ENCODE results near the gene UBE2G2. TPM values are rescaled to one million over a fixed set of nuclear protein-coding genes. Genes with fewer than 3 reads are reported as not detected.

The UBE2G2 gene
- total RNA-seq, 6 experiments from 2014 or later: 53.5 to 73.3 (median 61.0) TPM

DNA sequence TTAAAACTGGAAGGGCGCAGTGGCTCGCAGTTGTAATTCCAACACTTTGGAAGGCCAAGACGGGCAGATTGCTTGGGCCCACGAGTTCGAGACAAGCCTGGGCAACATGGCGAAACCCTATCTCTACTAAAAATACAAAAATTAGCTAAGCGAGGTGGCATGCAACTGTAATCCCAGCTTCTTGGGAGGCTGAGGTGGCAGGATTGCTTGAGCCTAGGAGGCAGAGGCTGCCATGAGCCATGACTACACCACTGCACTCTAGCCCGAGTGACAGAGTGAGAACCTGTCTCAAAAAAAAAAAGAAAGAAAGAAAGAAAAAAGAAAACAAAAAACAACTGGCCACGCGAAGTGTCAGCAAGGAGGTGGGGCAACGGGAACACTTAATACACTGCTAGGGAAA lies 6.3 kb downstream of the UBE2G2 start:
- no peaks in the 10 kb centered on the region for H3K9me3 Mint-ChIP-seq
- H3K4me3 Mint-ChIP-seq: no peak overlapping the region
- peaks cover 26% of the 10 kb centered on the region for H3K36me3 Mint-ChIP-seq (ENCODE audit: low read depth)

DNA sequence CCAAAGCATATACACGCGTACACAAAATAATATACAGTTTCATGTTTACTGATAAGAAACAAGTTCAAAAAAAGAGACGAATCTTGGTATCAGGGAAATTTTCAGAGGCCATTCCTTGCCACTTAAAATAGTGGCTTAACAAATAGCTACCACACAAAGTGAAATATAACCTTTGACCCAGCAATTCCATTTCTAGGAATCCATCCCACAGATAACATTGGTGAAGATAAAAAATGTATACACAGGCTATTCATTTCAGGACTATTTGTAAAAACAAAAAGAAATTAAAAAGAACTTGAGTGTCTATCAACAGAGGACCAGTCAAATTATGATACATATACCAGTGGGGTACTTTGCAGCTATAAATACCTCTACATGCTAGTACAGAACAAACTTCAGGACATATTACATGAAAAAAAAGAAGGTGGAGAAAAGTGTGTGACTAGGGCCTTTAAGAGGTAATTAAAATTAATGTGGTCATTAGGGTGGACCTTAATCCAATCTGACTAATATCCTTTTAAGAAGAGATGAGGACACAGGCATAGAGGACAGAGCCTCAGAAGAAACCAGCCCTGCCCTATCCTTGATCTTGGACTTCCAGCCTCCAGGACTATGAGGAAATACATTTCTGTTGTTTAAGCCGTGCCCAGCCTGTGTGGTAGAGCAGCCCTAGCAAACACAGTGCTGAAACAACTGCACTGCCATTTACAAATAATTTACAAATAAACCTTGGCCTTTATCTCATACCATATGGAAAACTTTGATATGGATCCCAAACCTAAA lies 7.8 kb downstream of the UBE2G2 start:
- Mint-ChIP-seq H3K27ac (no peak overlapping the region), H3K4me1 (ENCODE audit: low read depth) (peaks cover 54% of the 10 kb centered on the region), H3K27me3 (ENCODE audit: insufficient read depth) (peaks cover 4% of the 10 kb centered on the region), H3K9me3 (no peaks in the 10 kb centered on the region), H3K36me3 (ENCODE audit: low read depth) (peaks cover 12% of the 10 kb centered on the region), H3K4me3 (no peak overlapping the region)
- TF ChIP-seq, protein P1, sequence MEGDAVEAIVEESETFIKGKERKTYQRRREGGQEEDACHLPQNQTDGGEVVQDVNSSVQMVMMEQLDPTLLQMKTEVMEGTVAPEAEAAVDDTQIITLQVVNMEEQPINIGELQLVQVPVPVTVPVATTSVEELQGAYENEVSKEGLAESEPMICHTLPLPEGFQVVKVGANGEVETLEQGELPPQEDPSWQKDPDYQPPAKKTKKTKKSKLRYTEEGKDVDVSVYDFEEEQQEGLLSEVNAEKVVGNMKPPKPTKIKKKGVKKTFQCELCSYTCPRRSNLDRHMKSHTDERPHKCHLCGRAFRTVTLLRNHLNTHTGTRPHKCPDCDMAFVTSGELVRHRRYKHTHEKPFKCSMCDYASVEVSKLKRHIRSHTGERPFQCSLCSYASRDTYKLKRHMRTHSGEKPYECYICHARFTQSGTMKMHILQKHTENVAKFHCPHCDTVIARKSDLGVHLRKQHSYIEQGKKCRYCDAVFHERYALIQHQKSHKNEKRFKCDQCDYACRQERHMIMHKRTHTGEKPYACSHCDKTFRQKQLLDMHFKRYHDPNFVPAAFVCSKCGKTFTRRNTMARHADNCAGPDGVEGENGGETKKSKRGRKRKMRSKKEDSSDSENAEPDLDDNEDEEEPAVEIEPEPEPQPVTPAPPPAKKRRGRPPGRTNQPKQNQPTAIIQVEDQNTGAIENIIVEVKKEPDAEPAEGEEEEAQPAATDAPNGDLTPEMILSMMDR (IDR thresholded peaks at IDR 0.05): no peak; the same call in none of the 2 replicates
- DNase-seq: no peak

More for the DNA sequence above, 6.3 kb downstream of the UBE2G2 start:
- Mint-ChIP-seq H3K4me1 (ENCODE audit: low read depth) (peaks cover 54% of the 10 kb centered on the region), H3K27ac (no peak overlapping the region; the same call in 1 of the 2 replicates), H3K27me3 (ENCODE audit: insufficient read depth) (peaks cover 4% of the 10 kb centered on the region; the same call in 1 of the 2 replicates)
- no peak for DNase-seq
- TF ChIP-seq, protein P1 (IDR thresholded peaks at IDR 0.05): no peak

DNA sequence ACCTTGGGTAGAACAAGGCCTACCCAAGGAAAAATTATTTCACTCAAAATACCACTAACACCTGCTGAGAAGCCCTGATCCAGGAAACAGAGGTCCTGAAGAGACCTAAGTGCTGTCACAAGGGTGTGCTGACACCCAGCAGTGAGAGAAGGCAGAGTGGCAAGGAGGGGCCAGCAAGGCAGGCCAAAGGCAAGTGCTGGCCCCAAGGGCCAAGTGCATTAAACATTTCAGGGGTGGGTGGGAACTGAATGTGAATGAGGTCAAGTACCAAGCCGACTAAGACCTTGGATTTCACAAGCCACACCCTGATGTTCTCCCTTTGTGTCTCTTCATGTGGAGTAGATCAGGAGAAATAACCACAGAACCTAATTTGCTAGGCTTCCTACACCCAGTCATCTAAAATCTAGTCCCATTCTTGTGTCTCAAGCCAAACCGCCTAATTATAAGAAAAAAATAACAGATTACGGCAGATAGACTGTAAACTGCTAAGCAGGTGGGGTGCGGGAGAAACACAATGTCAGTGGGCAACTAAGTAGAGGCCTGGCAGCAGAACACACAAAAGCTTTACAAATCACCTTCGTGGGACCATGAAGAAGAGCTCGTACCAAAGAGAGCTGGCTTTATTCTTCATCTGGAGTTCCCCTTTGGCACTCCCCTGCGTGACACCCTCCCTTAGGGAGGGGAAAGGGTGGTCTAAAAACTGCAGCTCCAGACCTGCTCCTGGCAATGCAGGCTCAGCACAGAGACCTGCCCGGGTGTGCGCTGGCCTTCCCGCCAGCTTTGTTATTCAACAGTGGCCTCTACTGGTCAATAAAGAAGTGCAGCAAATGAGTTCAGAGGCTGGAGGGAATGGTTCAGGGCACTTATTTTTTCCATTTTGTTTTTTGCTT lies 8.7 kb downstream of the UBE2G2 start:
- H3K27ac Mint-ChIP-seq: no peak overlapping the region
- peaks cover 2% of the 10 kb centered on the region for H3K27me3 Mint-ChIP-seq (ENCODE audit: insufficient read depth)
- TF ChIP-seq, protein P1 (IDR thresholded peaks at IDR 0.05): peak; percentile 87
- H3K36me3 Mint-ChIP-seq (ENCODE audit: low read depth): peaks cover 6% of the 10 kb centered on the region
- peaks cover 48% of the 10 kb centered on the region for H3K4me1 Mint-ChIP-seq (ENCODE audit: low read depth)
- H3K9me3 Mint-ChIP-seq: no peaks in the 10 kb centered on the region
- no peak overlapping the region for H3K4me3 Mint-ChIP-seq
- DNase-seq: peak; percentile 42

DNA sequence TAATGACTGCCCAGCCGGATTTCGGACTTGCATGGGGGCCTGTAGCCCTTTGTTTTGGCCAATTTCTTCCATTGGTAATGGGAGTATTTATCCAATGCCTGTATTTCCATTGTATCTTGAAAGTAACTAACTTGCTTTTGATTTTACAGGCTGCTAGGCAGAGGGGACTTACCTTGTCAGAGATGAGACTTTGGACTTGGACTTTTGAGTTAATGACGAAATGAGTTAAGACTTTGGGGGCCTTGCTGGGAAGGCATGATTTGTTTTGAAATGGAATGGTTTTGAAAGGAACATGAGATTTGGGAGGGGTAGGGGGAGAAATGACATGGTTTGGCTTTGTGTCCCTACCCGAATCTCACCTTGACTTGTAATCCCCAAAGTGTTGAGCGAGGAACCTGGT lies 9.6 kb downstream of the UBE2G2 start:
- 0 out of 2 replicates have a peak overlapping the region, but pooled peaks have one; percentile 29 for H3K27ac Mint-ChIP-seq
- H3K4me3 Mint-ChIP-seq: no peak overlapping the region
- DNase-seq: no peak
- peaks cover 46% of the 10 kb centered on the region for H3K4me1 Mint-ChIP-seq (ENCODE audit: low read depth)
- TF ChIP-seq, protein P1 (IDR thresholded peaks at IDR 0.05): no peak
- H3K27me3 Mint-ChIP-seq (ENCODE audit: insufficient read depth): peaks cover 2% of the 10 kb centered on the region
- no peaks in the 10 kb centered on the region for H3K9me3 Mint-ChIP-seq
- peaks cover 4% of the 10 kb centered on the region for H3K36me3 Mint-ChIP-seq (ENCODE audit: low read depth)

DNA sequence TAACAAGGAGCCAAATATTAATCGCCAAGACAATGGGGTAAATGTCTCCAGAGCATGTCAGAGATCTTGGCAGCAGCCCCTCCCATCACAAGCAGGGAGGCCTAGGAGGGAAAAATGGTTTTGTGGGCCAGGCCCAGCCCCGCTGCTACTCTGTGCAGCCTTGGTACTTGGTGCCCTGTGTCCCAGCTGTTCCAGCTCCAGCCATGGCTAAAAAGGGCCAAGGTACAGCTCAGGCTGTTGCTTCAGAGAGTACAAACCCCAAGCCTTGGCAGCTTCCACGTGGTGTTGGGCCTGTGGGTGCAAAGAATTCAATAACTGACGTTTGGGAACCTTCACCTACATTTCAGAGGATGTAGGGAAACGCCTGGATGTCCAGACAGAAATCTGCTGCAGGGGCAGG lies 10.4 kb downstream of the UBE2G2 start:
- H3K9me3 Mint-ChIP-seq: no peaks in the 10 kb centered on the region
- no peaks in the 10 kb centered on the region for H3K36me3 Mint-ChIP-seq (ENCODE audit: low read depth)
- DNase-seq: no peak
- H3K4me3 Mint-ChIP-seq: no peak overlapping the region
- peaks cover 2% of the 10 kb centered on the region for H3K27me3 Mint-ChIP-seq (ENCODE audit: insufficient read depth)
- TF ChIP-seq, protein P1 (IDR thresholded peaks at IDR 0.05): no peak
- no peak overlapping the region for H3K27ac Mint-ChIP-seq
- peaks cover 42% of the 10 kb centered on the region for H3K4me1 Mint-ChIP-seq (ENCODE audit: low read depth)

Data from HFFc6 (cell line).